HCT116 (cell line): ENCODE measurements around the gene PCDHB13.

Source experiments
- ATF3 ChIP-seq: IDR thresholded peaks from 2 replicates; pipeline ENCODE4 v1.6.1; 2012
- CBX3 ChIP-seq: IDR thresholded peaks from 2 replicates; pipeline ENCODE4 v1.6.1; 2012; ENCODE audit warnings: low read depth
- CTCF ChIP-seq, 3 experiments: fragments of 200-600 bp in 1 of 3; sonication (generic) in 1 of 3; IDR thresholded peaks in 2 of 3; conservative IDR thresholded peaks in 1 of 3; 2 replicates each; pipeline ENCODE4 v1.5.1; 2012 to 2017; ENCODE audit warnings: low read depth in 2 of 3, low read length in 2 of 3, antibody characterized with exemption in 1 of 3, borderline replicate concordance in 1 of 3, control low read depth in 1 of 3, mild to moderate bottlenecking in 1 of 3, mixed read lengths in 1 of 3, mixed run types in 1 of 3, moderate library complexity in 1 of 3; ENCODE audit not compliant: insufficient read depth in 1 of 3
- EZH2 ChIP-seq: fragments of 200-600 bp; sonication (generic); IDR thresholded peaks from 2 replicates; pipeline ENCODE4 v1.6.1; 2017; ENCODE audit warnings: antibody characterized with exemption, mixed run types
- EZH2phosphoT487 ChIP-seq: fragments of 200-600 bp; IDR thresholded peaks from 2 replicates; pipeline ENCODE4 v1.6.1; 2018; ENCODE audit warnings: antibody characterized with exemption, borderline replicate concordance
- POLR2A ChIP-seq: IDR thresholded peaks from 2 replicates; pipeline ENCODE4 v1.7.0; 2011; ENCODE audit warnings: borderline replicate concordance; ENCODE audit not compliant: insufficient read depth, insufficient read length; ENCODE audit errors: extremely low read depth
- RAD21 ChIP-seq: IDR thresholded peaks from 2 replicates; pipeline ENCODE4 v1.6.1; 2012; ENCODE audit warnings: low read depth, mild to moderate bottlenecking
- SIN3A ChIP-seq: IDR thresholded peaks from 2 replicates; pipeline ENCODE4 v1.6.1; 2012; ENCODE audit warnings: low read depth
- TF ChIP-seq, protein P1 (sequence below): IDR thresholded peaks from 2 replicates; pipeline ENCODE4 v1.6.1; 2012; ENCODE audit warnings: low read depth

GRCh38 chr5:141261238-141261546, 47.5 kb downstream of the PCDHB13 start:
- TF ChIP-seq CTCF (IDR thresholded peaks at IDR 0.05 in 2 of 3, conservative IDR thresholded peaks at IDR 0.05 in 1 of 3; ENCODE audit: borderline replicate concordance in 1 of 3, insufficient read depth in 1 of 3, low read depth in 2 of 3, low read length in 2 of 3) (no peak), RAD21 (no peak), EZH2phosphoT487 (no peak), POLR2A (no peak), CBX3 (no peak), EZH2 (no peak), SIN3A (no peak), ATF3 (no peak)
- TF ChIP-seq, protein P1, sequence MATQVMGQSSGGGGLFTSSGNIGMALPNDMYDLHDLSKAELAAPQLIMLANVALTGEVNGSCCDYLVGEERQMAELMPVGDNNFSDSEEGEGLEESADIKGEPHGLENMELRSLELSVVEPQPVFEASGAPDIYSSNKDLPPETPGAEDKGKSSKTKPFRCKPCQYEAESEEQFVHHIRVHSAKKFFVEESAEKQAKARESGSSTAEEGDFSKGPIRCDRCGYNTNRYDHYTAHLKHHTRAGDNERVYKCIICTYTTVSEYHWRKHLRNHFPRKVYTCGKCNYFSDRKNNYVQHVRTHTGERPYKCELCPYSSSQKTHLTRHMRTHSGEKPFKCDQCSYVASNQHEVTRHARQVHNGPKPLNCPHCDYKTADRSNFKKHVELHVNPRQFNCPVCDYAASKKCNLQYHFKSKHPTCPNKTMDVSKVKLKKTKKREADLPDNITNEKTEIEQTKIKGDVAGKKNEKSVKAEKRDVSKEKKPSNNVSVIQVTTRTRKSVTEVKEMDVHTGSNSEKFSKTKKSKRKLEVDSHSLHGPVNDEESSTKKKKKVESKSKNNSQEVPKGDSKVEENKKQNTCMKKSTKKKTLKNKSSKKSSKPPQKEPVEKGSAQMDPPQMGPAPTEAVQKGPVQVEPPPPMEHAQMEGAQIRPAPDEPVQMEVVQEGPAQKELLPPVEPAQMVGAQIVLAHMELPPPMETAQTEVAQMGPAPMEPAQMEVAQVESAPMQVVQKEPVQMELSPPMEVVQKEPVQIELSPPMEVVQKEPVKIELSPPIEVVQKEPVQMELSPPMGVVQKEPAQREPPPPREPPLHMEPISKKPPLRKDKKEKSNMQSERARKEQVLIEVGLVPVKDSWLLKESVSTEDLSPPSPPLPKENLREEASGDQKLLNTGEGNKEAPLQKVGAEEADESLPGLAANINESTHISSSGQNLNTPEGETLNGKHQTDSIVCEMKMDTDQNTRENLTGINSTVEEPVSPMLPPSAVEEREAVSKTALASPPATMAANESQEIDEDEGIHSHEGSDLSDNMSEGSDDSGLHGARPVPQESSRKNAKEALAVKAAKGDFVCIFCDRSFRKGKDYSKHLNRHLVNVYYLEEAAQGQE = no peak
